Neural progenitor cell (in vitro differentiated cells): ENCODE measurements around the gene SFXN2.

Source experiments
- EZH2 ChIP-seq: fragments of 200-600 bp; sonication (generic); IDR thresholded peaks from 2 replicates; pipeline ENCODE4 v1.6.1; 2017; ENCODE audit warnings: antibody characterized with exemption, mild to moderate bottlenecking, moderate library complexity
- TF ChIP-seq, protein P1 (sequence below): fragments of 200-600 bp; sonication (generic); IDR thresholded peaks from 2 replicates; pipeline ENCODE4 v1.5.1; 2017; ENCODE audit warnings: antibody characterized with exemption, mild to moderate bottlenecking

DNA sequence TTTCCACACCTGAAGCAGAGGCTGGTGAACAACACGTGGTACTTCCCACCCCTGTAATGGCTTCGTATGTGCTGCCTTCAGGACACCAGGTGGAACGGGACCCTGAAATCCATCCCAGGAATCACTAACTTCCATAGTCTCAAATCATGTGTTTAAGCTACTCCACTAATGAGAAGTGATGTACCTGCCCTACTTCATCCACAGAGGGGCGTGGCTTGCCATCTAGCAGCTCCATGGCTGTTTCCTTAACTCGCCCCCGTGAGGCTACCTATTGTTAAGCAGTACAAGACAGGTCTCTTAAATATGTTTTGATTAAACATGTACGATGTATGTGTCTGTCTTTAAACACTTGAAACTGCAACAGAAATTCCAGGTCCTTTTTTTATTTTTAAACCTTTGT is 32.0 kb upstream of the SFXN2 start:
- TF ChIP-seq, protein P1, sequence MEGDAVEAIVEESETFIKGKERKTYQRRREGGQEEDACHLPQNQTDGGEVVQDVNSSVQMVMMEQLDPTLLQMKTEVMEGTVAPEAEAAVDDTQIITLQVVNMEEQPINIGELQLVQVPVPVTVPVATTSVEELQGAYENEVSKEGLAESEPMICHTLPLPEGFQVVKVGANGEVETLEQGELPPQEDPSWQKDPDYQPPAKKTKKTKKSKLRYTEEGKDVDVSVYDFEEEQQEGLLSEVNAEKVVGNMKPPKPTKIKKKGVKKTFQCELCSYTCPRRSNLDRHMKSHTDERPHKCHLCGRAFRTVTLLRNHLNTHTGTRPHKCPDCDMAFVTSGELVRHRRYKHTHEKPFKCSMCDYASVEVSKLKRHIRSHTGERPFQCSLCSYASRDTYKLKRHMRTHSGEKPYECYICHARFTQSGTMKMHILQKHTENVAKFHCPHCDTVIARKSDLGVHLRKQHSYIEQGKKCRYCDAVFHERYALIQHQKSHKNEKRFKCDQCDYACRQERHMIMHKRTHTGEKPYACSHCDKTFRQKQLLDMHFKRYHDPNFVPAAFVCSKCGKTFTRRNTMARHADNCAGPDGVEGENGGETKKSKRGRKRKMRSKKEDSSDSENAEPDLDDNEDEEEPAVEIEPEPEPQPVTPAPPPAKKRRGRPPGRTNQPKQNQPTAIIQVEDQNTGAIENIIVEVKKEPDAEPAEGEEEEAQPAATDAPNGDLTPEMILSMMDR = no peak
- no peak for TF ChIP-seq EZH2
